ENCODE measurements around the gene HOXD8. TPM values are rescaled to one million over a fixed set of nuclear protein-coding genes. Genes with fewer than 3 reads are reported as not detected.

The HOXD8 gene
- total and polyA plus RNA-seq, 2 of the 8 experiments (the other 6 are each of a cell fraction or from before 2014, with no cell fraction given), result not detected

DNA sequence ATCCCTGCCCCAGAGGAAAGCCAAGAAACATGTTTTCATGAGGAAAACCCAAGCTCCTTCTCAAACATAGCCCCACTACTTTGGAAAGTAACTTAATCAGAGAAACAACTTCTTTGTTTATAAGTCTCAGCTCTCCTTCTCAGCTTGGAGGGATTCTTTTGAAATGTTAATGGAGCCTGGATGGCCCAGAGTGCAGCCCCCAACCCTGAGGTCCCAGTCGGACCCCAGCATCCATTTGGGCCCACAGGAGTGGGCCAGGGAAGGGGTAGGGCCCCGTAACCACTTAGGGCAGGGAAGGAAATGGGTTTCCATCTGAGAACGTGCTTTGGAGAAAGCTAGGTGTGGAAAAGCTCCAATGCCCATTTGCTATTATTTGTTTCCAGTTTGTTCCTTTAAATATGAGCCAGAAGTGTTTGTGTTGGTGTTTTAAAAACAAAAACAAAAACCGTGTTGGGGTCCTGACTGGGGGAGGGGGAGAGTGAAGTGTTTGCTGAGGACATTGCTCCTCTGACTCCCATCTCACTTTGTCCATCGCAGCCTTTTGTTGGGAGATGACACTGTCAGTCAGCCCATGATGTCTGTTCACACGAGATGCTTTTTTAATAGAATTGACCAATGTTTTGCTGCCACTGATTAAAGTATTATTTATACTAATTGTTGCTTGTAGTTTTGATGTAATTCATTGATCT is 26.0 kb downstream of the HOXD8 start (continued):
- TF ChIP-seq, protein P1, sequence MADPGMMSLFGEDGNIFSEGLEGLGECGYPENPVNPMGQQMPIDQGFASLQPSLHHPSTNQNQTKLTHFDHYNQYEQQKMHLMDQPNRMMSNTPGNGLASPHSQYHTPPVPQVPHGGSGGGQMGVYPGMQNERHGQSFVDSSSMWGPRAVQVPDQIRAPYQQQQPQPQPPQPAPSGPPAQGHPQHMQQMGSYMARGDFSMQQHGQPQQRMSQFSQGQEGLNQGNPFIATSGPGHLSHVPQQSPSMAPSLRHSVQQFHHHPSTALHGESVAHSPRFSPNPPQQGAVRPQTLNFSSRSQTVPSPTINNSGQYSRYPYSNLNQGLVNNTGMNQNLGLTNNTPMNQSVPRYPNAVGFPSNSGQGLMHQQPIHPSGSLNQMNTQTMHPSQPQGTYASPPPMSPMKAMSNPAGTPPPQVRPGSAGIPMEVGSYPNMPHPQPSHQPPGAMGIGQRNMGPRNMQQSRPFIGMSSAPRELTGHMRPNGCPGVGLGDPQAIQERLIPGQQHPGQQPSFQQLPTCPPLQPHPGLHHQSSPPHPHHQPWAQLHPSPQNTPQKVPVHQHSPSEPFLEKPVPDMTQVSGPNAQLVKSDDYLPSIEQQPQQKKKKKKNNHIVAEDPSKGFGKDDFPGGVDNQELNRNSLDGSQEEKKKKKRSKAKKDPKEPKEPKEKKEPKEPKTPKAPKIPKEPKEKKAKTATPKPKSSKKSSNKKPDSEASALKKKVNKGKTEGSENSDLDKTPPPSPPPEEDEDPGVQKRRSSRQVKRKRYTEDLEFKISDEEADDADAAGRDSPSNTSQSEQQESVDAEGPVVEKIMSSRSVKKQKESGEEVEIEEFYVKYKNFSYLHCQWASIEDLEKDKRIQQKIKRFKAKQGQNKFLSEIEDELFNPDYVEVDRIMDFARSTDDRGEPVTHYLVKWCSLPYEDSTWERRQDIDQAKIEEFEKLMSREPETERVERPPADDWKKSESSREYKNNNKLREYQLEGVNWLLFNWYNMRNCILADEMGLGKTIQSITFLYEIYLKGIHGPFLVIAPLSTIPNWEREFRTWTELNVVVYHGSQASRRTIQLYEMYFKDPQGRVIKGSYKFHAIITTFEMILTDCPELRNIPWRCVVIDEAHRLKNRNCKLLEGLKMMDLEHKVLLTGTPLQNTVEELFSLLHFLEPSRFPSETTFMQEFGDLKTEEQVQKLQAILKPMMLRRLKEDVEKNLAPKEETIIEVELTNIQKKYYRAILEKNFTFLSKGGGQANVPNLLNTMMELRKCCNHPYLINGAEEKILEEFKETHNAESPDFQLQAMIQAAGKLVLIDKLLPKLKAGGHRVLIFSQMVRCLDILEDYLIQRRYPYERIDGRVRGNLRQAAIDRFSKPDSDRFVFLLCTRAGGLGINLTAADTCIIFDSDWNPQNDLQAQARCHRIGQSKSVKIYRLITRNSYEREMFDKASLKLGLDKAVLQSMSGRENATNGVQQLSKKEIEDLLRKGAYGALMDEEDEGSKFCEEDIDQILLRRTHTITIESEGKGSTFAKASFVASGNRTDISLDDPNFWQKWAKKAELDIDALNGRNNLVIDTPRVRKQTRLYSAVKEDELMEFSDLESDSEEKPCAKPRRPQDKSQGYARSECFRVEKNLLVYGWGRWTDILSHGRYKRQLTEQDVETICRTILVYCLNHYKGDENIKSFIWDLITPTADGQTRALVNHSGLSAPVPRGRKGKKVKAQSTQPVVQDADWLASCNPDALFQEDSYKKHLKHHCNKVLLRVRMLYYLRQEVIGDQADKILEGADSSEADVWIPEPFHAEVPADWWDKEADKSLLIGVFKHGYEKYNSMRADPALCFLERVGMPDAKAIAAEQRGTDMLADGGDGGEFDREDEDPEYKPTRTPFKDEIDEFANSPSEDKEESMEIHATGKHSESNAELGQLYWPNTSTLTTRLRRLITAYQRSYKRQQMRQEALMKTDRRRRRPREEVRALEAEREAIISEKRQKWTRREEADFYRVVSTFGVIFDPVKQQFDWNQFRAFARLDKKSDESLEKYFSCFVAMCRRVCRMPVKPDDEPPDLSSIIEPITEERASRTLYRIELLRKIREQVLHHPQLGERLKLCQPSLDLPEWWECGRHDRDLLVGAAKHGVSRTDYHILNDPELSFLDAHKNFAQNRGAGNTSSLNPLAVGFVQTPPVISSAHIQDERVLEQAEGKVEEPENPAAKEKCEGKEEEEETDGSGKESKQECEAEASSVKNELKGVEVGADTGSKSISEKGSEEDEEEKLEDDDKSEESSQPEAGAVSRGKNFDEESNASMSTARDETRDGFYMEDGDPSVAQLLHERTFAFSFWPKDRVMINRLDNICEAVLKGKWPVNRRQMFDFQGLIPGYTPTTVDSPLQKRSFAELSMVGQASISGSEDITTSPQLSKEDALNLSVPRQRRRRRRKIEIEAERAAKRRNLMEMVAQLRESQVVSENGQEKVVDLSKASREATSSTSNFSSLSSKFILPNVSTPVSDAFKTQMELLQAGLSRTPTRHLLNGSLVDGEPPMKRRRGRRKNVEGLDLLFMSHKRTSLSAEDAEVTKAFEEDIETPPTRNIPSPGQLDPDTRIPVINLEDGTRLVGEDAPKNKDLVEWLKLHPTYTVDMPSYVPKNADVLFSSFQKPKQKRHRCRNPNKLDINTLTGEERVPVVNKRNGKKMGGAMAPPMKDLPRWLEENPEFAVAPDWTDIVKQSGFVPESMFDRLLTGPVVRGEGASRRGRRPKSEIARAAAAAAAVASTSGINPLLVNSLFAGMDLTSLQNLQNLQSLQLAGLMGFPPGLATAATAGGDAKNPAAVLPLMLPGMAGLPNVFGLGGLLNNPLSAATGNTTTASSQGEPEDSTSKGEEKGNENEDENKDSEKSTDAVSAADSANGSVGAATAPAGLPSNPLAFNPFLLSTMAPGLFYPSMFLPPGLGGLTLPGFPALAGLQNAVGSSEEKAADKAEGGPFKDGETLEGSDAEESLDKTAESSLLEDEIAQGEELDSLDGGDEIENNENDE (IDR thresholded peaks at IDR 0.05; ENCODE audit: insufficient replicate concordance, low read length), result peak; percentile 38
- no peak for TF ChIP-seq SIX5 (IDR thresholded peaks at IDR 0.05; ENCODE audit: low read depth, low read length)
- TF ChIP-seq JUND (IDR thresholded peaks at IDR 0.05; ENCODE audit: low read length), result no peak
- no peak for TF ChIP-seq SP2 (IDR thresholded peaks at IDR 0.05; ENCODE audit: low read length)
- TF ChIP-seq SIN3A (conservative IDR thresholded peaks at IDR 0.05 in 1 of 2, IDR thresholded peaks at IDR 0.05 in 1 of 2; ENCODE audit: low read depth in 1 of 2, low read length in 2 of 2), result no peak
- TF ChIP-seq KDM1A (IDR thresholded peaks at IDR 0.05; ENCODE audit: borderline replicate concordance, low read length), result 0 out of 2 replicates have a peak, but pooled peaks have one; percentile 20
